ENCODE measurements around the gene HOXD10. TPM values are rescaled to one million over a fixed set of nuclear protein-coding genes. Genes with fewer than 3 reads are reported as not detected.
A peak's percentile ranks its signal among the peaks of the same experiment; 100 is the strongest.

The HOXD10 gene
- total RNA-seq, 1 donor from 2014 or later: not detected

DNA sequence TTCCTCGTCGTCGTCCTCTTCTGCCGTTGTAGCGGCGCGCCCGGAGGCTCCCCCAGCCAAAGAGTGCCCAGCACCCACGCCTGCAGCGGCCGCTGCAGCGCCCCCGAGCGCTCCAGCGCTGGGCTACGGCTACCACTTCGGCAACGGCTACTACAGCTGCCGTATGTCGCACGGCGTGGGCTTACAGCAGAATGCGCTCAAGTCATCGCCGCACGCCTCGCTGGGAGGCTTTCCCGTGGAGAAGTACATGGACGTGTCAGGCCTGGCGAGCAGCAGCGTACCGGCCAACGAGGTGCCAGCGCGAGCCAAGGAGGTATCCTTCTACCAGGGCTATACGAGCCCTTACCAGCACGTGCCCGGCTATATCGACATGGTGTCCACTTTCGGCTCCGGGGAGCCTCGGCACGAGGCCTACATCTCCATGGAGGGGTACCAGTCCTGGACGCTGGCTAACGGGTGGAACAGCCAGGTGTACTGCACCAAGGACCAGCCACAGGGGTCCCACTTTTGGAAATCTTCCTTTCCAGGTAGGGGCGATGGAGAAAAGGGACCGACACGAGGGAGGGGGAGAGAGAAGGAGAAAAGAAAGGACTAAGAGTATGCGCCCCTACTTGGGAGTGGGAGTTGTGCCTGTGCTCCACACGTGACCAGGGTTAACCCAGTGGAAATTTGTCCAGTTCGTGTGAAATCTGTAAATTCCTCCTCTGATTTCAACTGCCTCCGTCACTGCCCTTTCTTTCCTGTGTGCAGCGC lies 23.3 kb upstream of the HOXD10 start:
- no peaks in the 10 kb centered on the region for H3K36me3 Mint-ChIP-seq (ENCODE audit: low read depth)
- TF ChIP-seq, protein P1, sequence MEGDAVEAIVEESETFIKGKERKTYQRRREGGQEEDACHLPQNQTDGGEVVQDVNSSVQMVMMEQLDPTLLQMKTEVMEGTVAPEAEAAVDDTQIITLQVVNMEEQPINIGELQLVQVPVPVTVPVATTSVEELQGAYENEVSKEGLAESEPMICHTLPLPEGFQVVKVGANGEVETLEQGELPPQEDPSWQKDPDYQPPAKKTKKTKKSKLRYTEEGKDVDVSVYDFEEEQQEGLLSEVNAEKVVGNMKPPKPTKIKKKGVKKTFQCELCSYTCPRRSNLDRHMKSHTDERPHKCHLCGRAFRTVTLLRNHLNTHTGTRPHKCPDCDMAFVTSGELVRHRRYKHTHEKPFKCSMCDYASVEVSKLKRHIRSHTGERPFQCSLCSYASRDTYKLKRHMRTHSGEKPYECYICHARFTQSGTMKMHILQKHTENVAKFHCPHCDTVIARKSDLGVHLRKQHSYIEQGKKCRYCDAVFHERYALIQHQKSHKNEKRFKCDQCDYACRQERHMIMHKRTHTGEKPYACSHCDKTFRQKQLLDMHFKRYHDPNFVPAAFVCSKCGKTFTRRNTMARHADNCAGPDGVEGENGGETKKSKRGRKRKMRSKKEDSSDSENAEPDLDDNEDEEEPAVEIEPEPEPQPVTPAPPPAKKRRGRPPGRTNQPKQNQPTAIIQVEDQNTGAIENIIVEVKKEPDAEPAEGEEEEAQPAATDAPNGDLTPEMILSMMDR (IDR thresholded peaks at IDR 0.05): no peak
- no peak overlapping the region for H3K4me3 Mint-ChIP-seq
- peaks cover 81% of the 10 kb centered on the region for H3K27me3 Mint-ChIP-seq
- no peak for ATAC-seq (ENCODE audit: low read depth)
- H3K27ac Mint-ChIP-seq: peak overlapping the region; percentile 12
- H3K4me1 Mint-ChIP-seq: peaks cover 27% of the 10 kb centered on the region
- H3K9me3 Mint-ChIP-seq: no peaks in the 10 kb centered on the region
- ChIA-PET CTCF (no interaction called here), POLR2A (no interaction called here)
- no peak for DNase-seq
- intact Hi-C loops (cut with micrococcal nuclease): loop anchor here (10.0 kb wide), 1 partner anchor 1059 kb away; no protein-coding TSS in a partner anchor

DNA sequence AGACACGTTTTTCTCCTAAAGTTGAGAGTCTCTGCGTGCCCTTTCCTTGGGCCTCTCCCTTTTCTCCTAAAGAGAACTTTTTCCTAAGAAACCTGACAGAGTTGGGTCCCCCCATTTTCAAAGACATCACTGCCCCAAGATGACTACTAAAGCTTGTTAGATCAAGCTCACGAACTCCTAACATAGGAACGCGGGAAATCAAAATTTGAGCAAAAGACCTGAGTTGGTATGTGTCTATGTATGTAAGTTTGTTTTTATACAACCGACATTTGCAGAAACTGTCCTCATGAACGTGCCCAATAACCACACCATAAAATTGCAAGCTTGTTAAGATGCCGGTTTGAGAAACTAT lies 22.7 kb upstream of the HOXD10 start:
- ATAC-seq (ENCODE audit: low read depth) (no peak), DNase-seq (no peak)
- CTCF ChIA-PET: no interaction called here
- Mint-ChIP-seq H3K4me3 (no peak overlapping the region), H3K9me3 (no peaks in the 10 kb centered on the region), H3K4me1 (peaks cover 24% of the 10 kb centered on the region), H3K27me3 (peaks cover 80% of the 10 kb centered on the region), H3K27ac (no peak overlapping the region), H3K36me3 (ENCODE audit: low read depth) (no peaks in the 10 kb centered on the region)
- TF ChIP-seq, protein P1 (IDR thresholded peaks at IDR 0.05): no peak
- intact Hi-C loops (cut with micrococcal nuclease): loop anchor here (10.0 kb wide), 1 partner anchor 1059 kb away; no protein-coding TSS in a partner anchor
- POLR2A ChIA-PET: no interaction called here

- intact Hi-C loops (cut with micrococcal nuclease): loop anchor here (10.0 kb wide), 1 partner anchor 1060 kb away; no protein-coding TSS in a partner anchor
- POLR2A ChIA-PET: no interaction called here
- no peak overlapping the region for H3K27ac Mint-ChIP-seq
- CTCF ChIA-PET: no interaction called here
- H3K27me3 Mint-ChIP-seq: peaks cover 80% of the 10 kb centered on the region
- H3K36me3 Mint-ChIP-seq (ENCODE audit: low read depth): no peaks in the 10 kb centered on the region
- no peaks in the 10 kb centered on the region for H3K9me3 Mint-ChIP-seq
- ATAC-seq (ENCODE audit: low read depth) (no peak), DNase-seq (no peak)
- peaks cover 24% of the 10 kb centered on the region for H3K4me1 Mint-ChIP-seq
- no peak overlapping the region for H3K4me3 Mint-ChIP-seq
- TF ChIP-seq, protein P1 (IDR thresholded peaks at IDR 0.05): no peak
Measured at GRCh38 chr2:176094349-176094748, 22.2 kb upstream of the HOXD10 start.

GRCh38 chr2:176095421-176095820 lies 21.2 kb upstream of the HOXD10 start:
- intact Hi-C loops (cut with micrococcal nuclease): loop anchor here (5.0 to 10.0 kb wide), 2 partner anchors 37 to 1061 kb away; no protein-coding TSS in a partner anchor

More at GRCh38 chr2:176095421-176095820, 21.2 kb upstream of the HOXD10 start:
- POLR2A ChIA-PET: no interaction called here
- H3K27me3 Mint-ChIP-seq: peaks cover 76% of the 10 kb centered on the region
- H3K36me3 Mint-ChIP-seq (ENCODE audit: low read depth): no peaks in the 10 kb centered on the region
- no peak overlapping the region for H3K27ac Mint-ChIP-seq
- peaks cover 24% of the 10 kb centered on the region for H3K4me1 Mint-ChIP-seq
- H3K9me3 Mint-ChIP-seq: no peaks in the 10 kb centered on the region
- no peak overlapping the region for H3K4me3 Mint-ChIP-seq
- ATAC-seq (ENCODE audit: low read depth) (no peak), DNase-seq (no peak)
- TF ChIP-seq, protein P1 (IDR thresholded peaks at IDR 0.05): no peak
- CTCF ChIA-PET: interaction anchor here (3.3 kb wide), 1 partner anchor 32 kb away, joined by 17 read pairs; no protein-coding TSS in a partner anchor
